GM23338 (cell line): ENCODE measurements around the gene PHACTR1. TPM values are rescaled to one million over a fixed set of nuclear protein-coding genes. Genes with fewer than 3 reads are reported as not detected.

Experiments
- ATAC-seq: fragments of 200-7000 bp; cut with Tn5 transposase; 3 replicates; pipeline ENCODE4 v1.9.1; 2020
- DNase-seq: peaks from one replicate; pipeline ENCODE4 v3.0.0-alpha.2; 2015; ENCODE audit warnings: low spot score
- H2AFZ ChIP-seq: fragments of 200-600 bp; sonication (generic); 2 replicates; pipeline ENCODE4 v1.8.0; 2016; ENCODE audit warnings: antibody characterized with exemption, mild to moderate bottlenecking, moderate library complexity
- H3F3A ChIP-seq: fragments of 200-600 bp; sonication (generic); replicated peaks from 2 replicates; pipeline ENCODE4 v1.8.0; 2017; ENCODE audit warnings: antibody characterized with exemption, mixed run types, low read depth
- H3K27ac ChIP-seq: fragments of 200-600 bp; sonication (generic); 2 replicates; pipeline ENCODE4 v1.6.1; 2016; ENCODE audit warnings: low read depth
- H3K27me3 ChIP-seq: fragments of 200-600 bp; sonication (generic); 2 replicates; pipeline ENCODE4 v1.8.0; 2016; ENCODE audit warnings: mild to moderate bottlenecking, mixed run types, moderate library complexity; ENCODE audit not compliant: insufficient read depth
- H3K36me3 ChIP-seq: fragments of 200-600 bp; sonication (generic); 2 replicates; pipeline ENCODE4 v1.8.0; 2016; ENCODE audit warnings: mild to moderate bottlenecking; ENCODE audit not compliant: insufficient read depth
- H3K4me1 ChIP-seq: fragments of 200-600 bp; sonication (generic); 2 replicates; pipeline ENCODE4 v1.8.0; 2016; ENCODE audit warnings: mild to moderate bottlenecking, moderate library complexity; ENCODE audit not compliant: insufficient read depth
- H3K4me2 ChIP-seq: fragments of 200-600 bp; sonication (generic); 2 replicates; pipeline ENCODE4 v1.7.1; 2017; ENCODE audit warnings: mixed run types
- H3K4me3 ChIP-seq: fragments of 200-600 bp; sonication (generic); 2 replicates; pipeline ENCODE4 v1.6.1; 2016; ENCODE audit warnings: mixed run types
- H3K79me2 ChIP-seq: fragments of 200-600 bp; sonication (generic); replicated peaks from 2 replicates; pipeline ENCODE4 v1.8.0; 2017; ENCODE audit warnings: mild to moderate bottlenecking; ENCODE audit not compliant: insufficient read depth
- H3K9me2 ChIP-seq: fragments of 200-600 bp; sonication (generic); 2 replicates; pipeline ENCODE4 v1.8.0; 2017; ENCODE audit not compliant: insufficient read depth
- H4K20me1 ChIP-seq: fragments of 200-600 bp; sonication (generic); replicated peaks from 2 replicates; pipeline ENCODE4 v1.8.0; 2017; ENCODE audit warnings: mild to moderate bottlenecking; ENCODE audit not compliant: insufficient read depth
- H3K27ac Mint-ChIP-seq: 2 replicates; pipeline ENCODE4 v1.8.0; 2020; ENCODE audit warnings: inconsistent platforms, mild to moderate bottlenecking, moderate library complexity, mixed read lengths
- H3K27me3 Mint-ChIP-seq: 3 replicates; pipeline ENCODE4 v1.8.0; 2022; ENCODE audit warnings: low read depth, mild to moderate bottlenecking, moderate library complexity, mixed read lengths, inconsistent platforms; ENCODE audit not compliant: insufficient read depth, poor library complexity
- H3K36me3 Mint-ChIP-seq: 3 replicates; pipeline ENCODE4 v1.8.0; 2021; ENCODE audit warnings: low read depth, mild to moderate bottlenecking, inconsistent platforms, moderate library complexity, mixed read lengths
- H3K4me1 Mint-ChIP-seq: 3 replicates; pipeline ENCODE4 v1.8.0; 2020; ENCODE audit warnings: mild to moderate bottlenecking, inconsistent platforms, mixed read lengths
- H3K4me3 Mint-ChIP-seq: 3 replicates; pipeline ENCODE4 v1.8.0; 2021; ENCODE audit warnings: moderate library complexity, mild to moderate bottlenecking, inconsistent platforms, mixed read lengths
- H3K9me3 Mint-ChIP-seq: 3 replicates; pipeline ENCODE4 v1.8.0; 2020; ENCODE audit warnings: moderate library complexity, mild to moderate bottlenecking, inconsistent platforms, mixed read lengths
- EZH2 ChIP-seq: fragments of 200-600 bp; sonication (generic); IDR thresholded peaks from one replicate; pipeline ENCODE4 v1.8.0; 2017; ENCODE audit warnings: antibody characterized with exemption, mild to moderate bottlenecking, low read depth; ENCODE audit not compliant: unreplicated experiment
- NANOG ChIP-seq: IDR thresholded peaks from 2 replicates; pipeline ENCODE4 v1.6.1; 2016; ENCODE audit warnings: antibody characterized with exemption, borderline replicate concordance
- STAT1 ChIP-seq: IDR thresholded peaks from one replicate; pipeline ENCODE4 v1.6.1; 2016; ENCODE audit warnings: antibody characterized with exemption; ENCODE audit not compliant: unreplicated experiment
- ZNF114 ChIP-seq: fragments of 250-450 bp; sonication (Bioruptor Pico); IDR thresholded peaks from 2 replicates; pipeline ENCODE4 v1.5.0; 2020; ENCODE audit warnings: mild to moderate bottlenecking, moderate library complexity
- polyA plus RNA-seq: library from polyadenylated mRNA; unstranded; fragments of >200 nt; fragmentation: Nextera tagmentation; extraction: Ambion mirVana; gene quantifications from 2 replicates; pipeline ENCODE4 v1.2.1, GENCODE V29; 2016
- total RNA-seq: library from RNA; depleted of rRNA; stranded (reverse); fragments of >200 nt; shearing (Covaris generic); gene quantifications from 2 replicates; pipeline ENCODE4 v1.2.3, GENCODE V29; 2014
- TF ChIP-seq, protein P1 (sequence below), 2 experiments: fragments of 200-600 bp in 1 of 2; sonication (generic) in 1 of 2; conservative IDR thresholded peaks; 2 replicates each; pipeline versions ENCODE4 v1.5.1 to v1.6.1; 2016 to 2017; ENCODE audit warnings: antibody characterized with exemption in 2 of 2, low read depth in 2 of 2, mild to moderate bottlenecking in 2 of 2, moderate library complexity in 1 of 2
- TF ChIP-seq, protein P2 (sequence below): IDR thresholded peaks from one replicate; pipeline ENCODE4 v1.6.1; 2018; ENCODE audit warnings: antibody characterized with exemption; ENCODE audit not compliant: unreplicated experiment
- TF ChIP-seq, protein P3 (sequence below): IDR thresholded peaks from 2 replicates; pipeline ENCODE4 v1.6.1; 2016; ENCODE audit warnings: antibody characterized with exemption

The PHACTR1 gene
- total and polyA plus RNA-seq, 2 experiments from 2014 or later: 5.9 to 19.3 TPM

DNA sequence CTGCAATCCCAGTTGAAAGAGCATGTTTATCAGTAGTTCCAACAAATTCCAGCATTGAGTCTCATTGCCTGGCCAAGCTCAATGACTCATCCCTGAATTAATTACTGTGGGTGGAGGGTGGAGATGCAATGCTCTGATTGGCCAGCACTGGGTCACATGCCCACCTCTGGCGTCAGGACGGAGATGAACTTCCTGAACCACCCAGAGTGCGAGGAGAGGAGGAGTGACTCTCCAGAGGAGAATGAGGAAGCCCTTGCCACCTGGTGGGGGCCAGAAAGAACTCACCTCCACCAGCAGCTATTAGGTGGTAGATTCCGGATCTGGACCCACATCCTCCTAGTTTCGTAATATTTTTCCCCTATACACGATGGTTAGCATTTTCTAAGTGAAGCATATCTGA, 327.8 kb downstream of the PHACTR1 start:
- Histone ChIP-seq H3K79me2 (no peaks in the 10 kb centered on the region), H3K4me3 (no peak overlapping the region), H3K4me1 (no peaks in the 10 kb centered on the region), H2AFZ (no peak overlapping the region), H3F3A (no peaks in the 10 kb centered on the region), H4K20me1 (no peaks in the 10 kb centered on the region), H3K36me3 (no peaks in the 10 kb centered on the region), H3K27me3 (no peaks in the 10 kb centered on the region), H3K27ac (no peak overlapping the region), H3K9me2 (0 out of 2 replicates have a peak, but pooled peaks cover 4% of the 10 kb centered on the region), H3K4me2 (no peak overlapping the region)
- peaks cover 8% of the 10 kb centered on the region for H3K4me1 Mint-ChIP-seq
- TF ChIP-seq ZNF114 (CRISPR knock-in tag) (no peak), STAT1 (no peak)
- TF ChIP-seq, protein P1, sequence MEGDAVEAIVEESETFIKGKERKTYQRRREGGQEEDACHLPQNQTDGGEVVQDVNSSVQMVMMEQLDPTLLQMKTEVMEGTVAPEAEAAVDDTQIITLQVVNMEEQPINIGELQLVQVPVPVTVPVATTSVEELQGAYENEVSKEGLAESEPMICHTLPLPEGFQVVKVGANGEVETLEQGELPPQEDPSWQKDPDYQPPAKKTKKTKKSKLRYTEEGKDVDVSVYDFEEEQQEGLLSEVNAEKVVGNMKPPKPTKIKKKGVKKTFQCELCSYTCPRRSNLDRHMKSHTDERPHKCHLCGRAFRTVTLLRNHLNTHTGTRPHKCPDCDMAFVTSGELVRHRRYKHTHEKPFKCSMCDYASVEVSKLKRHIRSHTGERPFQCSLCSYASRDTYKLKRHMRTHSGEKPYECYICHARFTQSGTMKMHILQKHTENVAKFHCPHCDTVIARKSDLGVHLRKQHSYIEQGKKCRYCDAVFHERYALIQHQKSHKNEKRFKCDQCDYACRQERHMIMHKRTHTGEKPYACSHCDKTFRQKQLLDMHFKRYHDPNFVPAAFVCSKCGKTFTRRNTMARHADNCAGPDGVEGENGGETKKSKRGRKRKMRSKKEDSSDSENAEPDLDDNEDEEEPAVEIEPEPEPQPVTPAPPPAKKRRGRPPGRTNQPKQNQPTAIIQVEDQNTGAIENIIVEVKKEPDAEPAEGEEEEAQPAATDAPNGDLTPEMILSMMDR (conservative IDR thresholded peaks at IDR 0.05; ENCODE audit: low read depth in 2 of 2): 0 out of 4 replicates have a peak, but pooled peaks of 1 of the 2 experiments have one; percentile 9
- H3K9me3 Mint-ChIP-seq: no peaks in the 10 kb centered on the region
- ATAC-seq (peak; percentile 73), DNase-seq (peak; percentile 55)
- no peaks in the 10 kb centered on the region for H3K27me3 Mint-ChIP-seq
- no peak overlapping the region for H3K4me3 Mint-ChIP-seq
- no peak overlapping the region; the same call in 1 of the 2 replicates for H3K27ac Mint-ChIP-seq
- no peaks in the 10 kb centered on the region for H3K36me3 Mint-ChIP-seq

DNA sequence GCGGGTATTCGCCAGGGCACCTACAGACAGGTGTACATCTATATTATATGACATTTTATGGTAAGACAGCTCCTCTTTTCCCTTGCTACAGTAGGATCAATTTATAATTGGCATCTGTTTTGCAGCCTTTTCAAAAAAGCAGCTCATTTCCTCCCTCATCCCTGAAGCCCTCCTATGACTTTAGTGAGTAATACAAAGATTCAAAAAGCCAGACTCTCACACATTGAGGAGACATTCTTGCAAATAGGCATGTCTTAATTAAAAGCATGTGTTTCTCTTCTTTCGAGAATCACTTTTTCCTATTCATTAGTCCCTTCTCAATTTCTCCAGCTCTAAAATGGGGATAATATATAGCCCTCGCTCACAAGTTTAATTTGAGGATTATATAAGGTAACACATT, 328.3 kb downstream of the PHACTR1 start:
- no peak overlapping the region for H3K4me3 ChIP-seq
- Mint-ChIP-seq H3K4me3 (no peak overlapping the region), H3K27ac (no peak overlapping the region), H3K9me3 (no peaks in the 10 kb centered on the region), H3K4me1 (peaks cover 8% of the 10 kb centered on the region), H3K27me3 (no peaks in the 10 kb centered on the region), H3K36me3 (no peaks in the 10 kb centered on the region)
- no peak overlapping the region for H3K4me2 ChIP-seq
- no peaks in the 10 kb centered on the region for H4K20me1 ChIP-seq
- DNase-seq: no peak
- no peak for ATAC-seq
- no peaks in the 10 kb centered on the region for H3K79me2 ChIP-seq
- H2AFZ ChIP-seq: no peak overlapping the region
- H3K4me1 ChIP-seq: no peaks in the 10 kb centered on the region
- no peaks in the 10 kb centered on the region for H3K36me3 ChIP-seq
- 0 out of 2 replicates have a peak, but pooled peaks cover 4% of the 10 kb centered on the region for H3K9me2 ChIP-seq
- no peaks in the 10 kb centered on the region for H3F3A ChIP-seq
- no peak overlapping the region for H3K27ac ChIP-seq
- no peaks in the 10 kb centered on the region for H3K27me3 ChIP-seq
- TF ChIP-seq, protein P2, sequence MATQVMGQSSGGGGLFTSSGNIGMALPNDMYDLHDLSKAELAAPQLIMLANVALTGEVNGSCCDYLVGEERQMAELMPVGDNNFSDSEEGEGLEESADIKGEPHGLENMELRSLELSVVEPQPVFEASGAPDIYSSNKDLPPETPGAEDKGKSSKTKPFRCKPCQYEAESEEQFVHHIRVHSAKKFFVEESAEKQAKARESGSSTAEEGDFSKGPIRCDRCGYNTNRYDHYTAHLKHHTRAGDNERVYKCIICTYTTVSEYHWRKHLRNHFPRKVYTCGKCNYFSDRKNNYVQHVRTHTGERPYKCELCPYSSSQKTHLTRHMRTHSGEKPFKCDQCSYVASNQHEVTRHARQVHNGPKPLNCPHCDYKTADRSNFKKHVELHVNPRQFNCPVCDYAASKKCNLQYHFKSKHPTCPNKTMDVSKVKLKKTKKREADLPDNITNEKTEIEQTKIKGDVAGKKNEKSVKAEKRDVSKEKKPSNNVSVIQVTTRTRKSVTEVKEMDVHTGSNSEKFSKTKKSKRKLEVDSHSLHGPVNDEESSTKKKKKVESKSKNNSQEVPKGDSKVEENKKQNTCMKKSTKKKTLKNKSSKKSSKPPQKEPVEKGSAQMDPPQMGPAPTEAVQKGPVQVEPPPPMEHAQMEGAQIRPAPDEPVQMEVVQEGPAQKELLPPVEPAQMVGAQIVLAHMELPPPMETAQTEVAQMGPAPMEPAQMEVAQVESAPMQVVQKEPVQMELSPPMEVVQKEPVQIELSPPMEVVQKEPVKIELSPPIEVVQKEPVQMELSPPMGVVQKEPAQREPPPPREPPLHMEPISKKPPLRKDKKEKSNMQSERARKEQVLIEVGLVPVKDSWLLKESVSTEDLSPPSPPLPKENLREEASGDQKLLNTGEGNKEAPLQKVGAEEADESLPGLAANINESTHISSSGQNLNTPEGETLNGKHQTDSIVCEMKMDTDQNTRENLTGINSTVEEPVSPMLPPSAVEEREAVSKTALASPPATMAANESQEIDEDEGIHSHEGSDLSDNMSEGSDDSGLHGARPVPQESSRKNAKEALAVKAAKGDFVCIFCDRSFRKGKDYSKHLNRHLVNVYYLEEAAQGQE: no peak
- TF ChIP-seq, protein P3, sequence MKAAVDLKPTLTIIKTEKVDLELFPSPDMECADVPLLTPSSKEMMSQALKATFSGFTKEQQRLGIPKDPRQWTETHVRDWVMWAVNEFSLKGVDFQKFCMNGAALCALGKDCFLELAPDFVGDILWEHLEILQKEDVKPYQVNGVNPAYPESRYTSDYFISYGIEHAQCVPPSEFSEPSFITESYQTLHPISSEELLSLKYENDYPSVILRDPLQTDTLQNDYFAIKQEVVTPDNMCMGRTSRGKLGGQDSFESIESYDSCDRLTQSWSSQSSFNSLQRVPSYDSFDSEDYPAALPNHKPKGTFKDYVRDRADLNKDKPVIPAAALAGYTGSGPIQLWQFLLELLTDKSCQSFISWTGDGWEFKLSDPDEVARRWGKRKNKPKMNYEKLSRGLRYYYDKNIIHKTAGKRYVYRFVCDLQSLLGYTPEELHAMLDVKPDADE: no peak
- TF ChIP-seq STAT1 (no peak), NANOG (no peak), EZH2 (no peak)
- TF ChIP-seq, protein P1 (conservative IDR thresholded peaks at IDR 0.05; ENCODE audit: low read depth in 2 of 2): no peak
